GM19023 (cell line): ENCODE measurements around the gene HOXB5.

Experiments
- ATAC-seq: cut with Tn5 transposase; IDR thresholded peaks from one replicate; pipeline ENCODE4 v1.9.1; 2021; ENCODE audit warnings: mild to moderate bottlenecking, moderate library complexity; ENCODE audit not compliant: unreplicated experiment

HOXB5 gene

DNA sequence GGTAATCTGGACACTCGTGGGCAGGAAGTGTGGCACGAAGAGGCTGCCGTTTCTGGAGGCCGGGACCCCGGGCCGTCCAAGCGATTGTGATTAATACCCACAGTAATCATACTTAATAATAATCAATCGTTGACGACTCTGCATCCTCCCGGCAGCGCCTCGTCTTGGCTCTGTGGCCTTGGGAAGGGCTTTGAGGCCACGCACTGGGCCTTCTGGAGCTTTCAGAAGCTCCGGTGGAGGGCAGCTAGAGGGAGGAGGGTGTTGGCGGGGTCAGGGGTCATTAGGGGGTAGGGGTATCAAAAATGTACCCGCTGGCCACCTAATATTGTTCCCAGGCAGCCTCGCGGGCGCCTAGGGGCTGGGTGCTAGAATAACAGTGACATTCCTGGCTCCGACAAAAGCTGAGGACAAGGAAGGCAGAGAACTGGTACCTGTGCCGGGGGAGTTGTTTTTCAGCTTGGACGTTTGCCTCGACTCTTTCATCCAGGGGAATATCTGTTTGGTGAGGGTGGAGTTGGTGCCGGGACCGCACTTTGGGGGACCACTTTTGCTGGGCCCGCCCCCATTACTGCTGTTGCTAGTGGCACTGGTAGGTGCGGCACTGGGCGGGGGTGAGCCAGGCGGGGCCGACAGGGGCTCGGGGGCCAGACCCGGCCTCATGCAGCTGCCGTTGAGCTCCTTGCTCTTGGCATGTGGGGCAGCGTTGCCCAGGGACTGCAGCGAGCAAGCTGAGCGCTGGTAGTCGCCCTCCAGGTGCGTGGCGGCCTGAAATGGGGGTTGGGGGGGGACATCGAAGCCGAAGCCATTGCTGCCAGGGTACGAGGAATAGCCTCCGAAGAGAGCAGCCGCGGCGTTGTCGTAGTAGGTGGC is 41.7 kb downstream of the HOXB5 start:
- ATAC-seq, result no peak

DNA sequence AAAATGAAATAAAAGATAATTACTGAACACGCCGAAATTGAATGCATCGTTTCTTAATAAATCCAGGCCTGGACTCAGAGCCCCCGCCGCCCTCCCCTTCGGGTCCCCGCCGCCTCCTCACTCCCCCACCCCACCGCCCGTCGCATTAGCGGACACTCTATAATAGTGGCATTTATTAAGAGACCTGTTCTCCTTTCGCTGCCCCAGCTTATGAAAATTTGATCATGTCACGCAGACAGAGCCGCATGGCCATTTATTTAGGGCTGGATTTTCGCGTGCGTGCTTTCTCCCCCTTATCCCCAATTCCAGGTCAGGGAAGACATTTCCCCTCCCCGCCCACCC is 42.4 kb downstream of the HOXB5 start:
- no peak for ATAC-seq

DNA sequence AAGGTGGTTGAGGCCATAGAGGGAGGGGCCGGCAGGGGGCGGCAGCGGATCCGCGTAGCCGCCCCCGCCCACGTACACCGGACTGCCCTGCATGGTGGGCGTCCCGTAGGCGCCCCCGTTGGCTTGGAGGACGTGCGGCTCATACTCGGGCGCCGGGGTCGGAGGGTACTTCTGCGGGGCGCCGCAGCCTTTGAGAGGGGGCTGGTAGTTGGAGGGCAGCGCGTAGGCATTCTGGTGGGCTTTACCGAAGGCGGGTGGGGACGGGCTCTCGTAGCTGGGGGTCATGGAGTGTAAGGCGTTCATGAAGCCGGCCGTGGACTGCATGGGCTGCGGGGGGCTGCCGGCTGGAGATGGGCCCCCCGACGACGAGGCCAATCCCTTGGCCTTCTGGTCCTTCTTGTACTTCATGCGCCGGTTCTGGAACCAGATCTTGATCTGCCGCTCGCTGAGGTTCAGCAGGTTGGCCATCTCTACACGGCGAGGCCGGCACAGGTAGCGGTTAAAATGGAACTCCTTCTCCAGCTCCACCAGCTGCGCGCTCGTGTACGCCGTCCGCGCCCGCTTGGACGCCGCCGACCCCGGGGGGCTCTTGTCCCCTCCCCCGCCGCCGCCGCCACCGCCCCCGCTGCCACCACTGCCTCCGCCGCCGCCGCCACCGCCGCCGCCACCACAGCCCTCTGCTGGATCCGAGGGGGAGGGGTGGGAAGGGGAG is 42.9 kb downstream of the HOXB5 start:
- ATAC-seq, result no peak

DNA sequence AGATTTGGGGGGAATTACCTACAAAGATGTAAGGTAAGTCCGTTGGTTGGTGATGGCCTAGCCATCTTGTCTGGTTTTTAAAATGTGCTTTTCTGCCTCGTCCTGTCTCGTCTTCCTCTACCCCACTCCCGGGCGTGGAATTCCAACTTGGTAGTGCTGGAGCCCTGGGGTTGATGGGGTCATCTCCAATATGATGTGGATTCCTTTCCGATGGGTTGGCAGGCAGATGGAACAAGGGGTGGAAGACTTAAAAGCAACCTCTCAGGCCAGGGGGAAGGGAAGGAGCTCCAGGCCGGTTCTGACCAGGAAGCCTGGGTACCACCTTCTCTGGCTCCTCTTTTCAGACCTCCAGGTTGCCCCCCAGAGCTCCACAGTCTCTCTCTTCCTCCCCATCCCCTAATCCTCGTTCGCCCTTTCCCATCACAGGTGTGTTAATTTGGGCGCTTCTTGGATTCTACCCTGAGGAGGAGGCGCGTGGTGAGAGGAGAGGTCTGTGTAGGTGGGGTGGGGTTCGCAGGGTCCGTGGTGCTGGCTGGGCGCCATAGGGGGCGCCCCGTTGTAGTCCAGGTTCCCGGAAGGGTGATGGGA is 43.6 kb downstream of the HOXB5 start:
- no peak for ATAC-seq

DNA sequence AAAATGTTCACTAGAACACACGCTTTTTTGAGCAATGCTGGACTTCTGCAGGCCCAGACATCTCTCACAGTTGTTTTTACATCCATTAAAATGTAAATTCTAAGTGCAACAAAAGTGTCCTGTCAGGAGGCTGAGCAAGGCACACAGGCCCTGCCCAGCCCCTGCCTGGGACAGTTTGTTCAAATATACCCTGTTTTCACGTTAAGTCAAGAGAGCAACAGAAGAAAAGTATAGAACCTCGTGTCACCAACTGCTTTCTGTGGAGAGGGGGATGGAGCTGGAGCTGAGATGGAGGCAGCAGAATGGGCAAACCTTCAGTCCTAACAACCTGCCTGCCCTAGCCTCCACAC is 44.3 kb downstream of the HOXB5 start:
- ATAC-seq, result no peak

DNA sequence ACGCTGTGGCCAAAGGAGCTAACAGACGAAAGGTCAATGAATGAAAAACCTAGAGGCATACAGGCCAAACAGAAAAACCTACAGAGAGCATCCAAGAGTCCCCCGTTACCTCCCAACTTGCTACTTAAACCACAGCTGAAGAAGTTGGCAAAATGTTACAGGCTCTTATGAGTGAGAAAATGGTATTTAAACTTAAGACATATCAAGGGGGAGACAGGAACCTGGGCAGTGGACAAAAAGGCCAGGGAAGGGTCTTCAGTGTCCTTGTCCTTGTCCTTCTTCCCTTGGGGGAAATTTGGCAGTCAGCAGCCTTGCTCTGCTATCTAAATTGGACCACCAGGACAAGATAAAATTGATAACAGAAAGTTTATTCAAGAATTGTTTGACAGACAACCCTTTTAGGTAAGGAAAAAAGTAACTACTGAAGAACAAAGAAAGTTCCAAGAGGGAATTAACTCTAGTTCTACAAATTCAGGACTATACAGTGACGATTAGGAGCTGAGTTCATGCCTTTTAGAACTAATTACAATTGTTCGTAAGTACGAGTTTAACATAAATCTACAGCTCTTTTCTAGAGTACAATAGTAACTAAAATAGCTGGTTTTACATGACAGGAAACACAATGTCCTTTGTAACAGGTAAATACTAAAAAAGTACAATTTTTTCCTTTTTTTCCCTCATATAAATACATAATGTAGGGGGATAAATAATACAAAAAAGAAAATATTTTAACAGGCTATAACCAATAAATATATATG is 44.9 kb downstream of the HOXB5 start:
- ATAC-seq, result no peak

DNA sequence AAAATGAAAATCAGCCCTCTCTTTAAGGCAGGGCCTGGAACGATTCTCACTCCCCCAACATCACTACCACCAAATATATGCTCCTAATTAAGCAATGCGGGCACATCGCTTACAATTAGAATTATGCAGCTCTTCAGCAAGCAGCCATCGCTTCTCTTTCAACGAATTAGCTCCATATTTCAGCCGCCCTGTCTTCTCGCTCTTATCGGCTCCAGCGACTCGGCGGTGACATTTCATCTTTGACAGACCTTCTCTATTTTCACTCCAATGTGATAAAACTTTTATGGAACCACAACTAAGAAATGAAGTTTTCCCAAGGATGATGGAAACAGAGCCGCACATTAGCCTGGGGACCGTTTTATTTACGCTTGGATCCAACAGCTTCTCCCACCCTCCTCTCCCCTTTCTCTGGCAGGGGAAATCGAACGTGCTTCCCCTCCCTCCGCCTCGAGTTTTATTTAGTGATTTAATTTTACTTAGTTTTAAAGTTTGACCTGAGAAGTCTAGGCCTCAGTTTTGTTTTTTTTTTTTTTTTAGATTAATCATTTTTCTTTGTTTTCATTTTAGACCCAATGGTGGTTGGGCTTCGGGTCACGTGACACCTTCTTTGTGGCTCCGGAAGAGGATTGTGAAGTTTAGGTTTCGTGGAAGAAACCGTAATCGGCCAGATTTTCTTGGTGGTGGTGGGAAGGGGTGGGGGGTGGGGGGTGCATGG is 45.6 kb downstream of the HOXB5 start:
- ATAC-seq, result no peak

DNA sequence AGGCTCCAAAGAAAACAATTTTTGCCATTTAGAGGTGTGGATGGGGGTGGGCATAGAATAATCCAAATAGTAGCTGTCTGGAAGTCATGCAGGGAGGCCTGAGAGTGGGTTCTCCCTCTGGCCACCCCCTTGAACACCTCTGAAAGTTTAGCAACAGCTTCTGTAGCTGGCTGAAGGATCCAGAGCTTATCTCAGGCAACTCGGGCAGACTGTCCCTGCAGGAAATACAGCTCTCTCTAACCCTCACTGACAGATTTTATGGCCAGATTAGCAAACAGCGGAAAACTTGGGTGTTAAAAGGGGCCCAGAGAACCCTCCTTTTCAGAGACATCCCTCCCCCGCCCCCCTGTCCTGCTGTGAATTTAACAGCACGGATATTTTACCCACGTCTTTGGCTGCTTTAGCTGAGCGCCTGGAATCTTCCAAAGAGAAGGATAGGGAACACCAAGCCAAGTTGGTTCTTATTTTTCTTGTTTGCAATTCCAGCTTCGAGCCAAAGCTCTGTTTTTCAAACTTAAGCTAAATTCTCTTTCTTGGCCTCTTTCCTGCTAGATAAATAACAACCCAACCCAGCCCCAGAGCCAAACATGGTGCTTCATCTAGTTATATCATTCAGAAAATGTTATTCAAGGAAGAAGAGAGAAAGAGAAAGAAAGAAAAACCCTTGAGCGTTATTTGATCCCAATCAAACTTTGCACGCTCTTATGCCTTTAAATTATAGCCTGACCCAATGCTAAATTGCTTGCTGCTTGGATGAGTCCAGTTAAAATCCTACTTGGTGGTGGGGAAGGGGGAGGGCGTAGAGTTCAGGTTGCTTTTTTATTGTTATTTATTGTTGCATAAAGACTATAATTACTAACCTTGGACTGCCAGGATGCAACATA is 46.4 kb downstream of the HOXB5 start:
- no peak for ATAC-seq

DNA sequence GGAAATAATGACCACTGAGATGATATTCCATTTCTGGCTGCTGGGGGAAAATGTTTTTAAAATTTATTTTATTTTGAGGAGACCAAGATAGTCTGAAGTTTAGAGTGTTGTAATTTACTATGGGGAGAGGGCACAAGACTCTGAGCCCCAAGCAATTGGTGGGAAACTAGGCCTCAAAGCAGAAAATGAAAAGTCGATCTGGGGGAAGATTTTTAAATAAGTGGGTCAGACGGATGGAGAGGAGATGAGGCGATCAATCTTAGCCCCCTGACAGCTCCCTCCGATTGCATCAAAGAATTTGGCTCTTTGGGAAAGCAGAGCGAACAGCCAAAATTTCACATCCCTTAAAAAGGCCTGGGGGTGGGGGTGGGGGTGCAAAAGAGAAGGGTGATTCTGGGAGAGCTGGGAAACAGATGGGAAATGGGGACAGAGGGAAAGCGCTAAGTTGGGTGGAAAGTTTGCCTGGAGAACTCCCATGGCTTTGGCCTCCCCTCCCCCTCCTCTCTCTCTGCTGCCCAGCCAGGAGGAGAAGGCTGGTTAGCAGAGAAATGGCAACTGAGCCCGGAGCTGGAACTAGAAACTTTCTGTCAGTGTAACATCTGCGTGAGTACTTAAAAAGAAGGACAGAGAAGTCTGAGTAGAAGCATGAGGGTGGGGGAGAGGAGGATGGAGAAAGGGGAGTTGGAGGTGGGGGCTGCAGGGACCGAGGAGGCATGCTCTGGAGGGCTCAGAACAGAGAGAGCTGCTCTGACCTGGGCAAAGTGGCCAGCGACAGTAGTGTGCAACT is 47.2 kb downstream of the HOXB5 start:
- ATAC-seq, result no peak

DNA sequence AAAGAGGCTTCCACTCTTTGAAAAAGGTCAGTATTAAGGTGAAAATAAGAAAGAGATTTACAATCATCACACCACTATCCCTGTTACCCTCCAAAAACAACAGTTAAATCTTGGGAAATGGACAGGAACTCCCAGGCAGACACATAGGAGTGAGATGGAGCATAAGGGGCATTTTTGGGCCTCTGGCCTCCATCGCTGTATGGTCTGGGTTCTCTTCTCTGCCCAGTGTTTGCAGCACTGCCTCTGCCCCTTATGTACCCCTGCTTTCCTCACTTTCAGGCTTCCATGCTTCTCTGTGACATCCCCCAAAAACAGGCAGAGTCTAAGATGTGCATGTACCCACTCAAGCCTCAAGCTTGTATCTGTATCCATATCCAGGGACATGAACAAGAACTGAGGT is 48.0 kb downstream of the HOXB5 start:
- ATAC-seq, result no peak

DNA sequence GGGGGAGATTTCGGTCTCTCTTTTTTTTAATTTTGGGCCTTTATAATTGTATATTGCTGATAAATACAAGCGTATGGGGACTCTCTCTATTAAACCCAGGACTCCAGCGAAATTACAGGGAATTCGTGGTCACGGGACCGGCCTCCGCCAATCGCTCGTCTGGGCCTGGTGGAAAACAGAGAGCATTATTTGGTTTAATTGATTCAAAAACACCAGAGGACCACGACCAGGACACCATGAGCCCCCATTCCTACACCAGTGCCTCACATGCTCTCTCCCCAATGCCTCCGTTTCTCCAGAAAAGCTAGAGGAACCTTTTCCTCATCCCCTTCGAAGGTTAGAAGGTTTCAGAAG is 48.6 kb downstream of the HOXB5 start, which contains the start of gene HOXB2:
HOXB2 (minus strand) TSS at position 88 of the 354 bp plus-strand sequence. CDS start 198 bp downstream, outside the sequence.
- no peak for ATAC-seq

DNA sequence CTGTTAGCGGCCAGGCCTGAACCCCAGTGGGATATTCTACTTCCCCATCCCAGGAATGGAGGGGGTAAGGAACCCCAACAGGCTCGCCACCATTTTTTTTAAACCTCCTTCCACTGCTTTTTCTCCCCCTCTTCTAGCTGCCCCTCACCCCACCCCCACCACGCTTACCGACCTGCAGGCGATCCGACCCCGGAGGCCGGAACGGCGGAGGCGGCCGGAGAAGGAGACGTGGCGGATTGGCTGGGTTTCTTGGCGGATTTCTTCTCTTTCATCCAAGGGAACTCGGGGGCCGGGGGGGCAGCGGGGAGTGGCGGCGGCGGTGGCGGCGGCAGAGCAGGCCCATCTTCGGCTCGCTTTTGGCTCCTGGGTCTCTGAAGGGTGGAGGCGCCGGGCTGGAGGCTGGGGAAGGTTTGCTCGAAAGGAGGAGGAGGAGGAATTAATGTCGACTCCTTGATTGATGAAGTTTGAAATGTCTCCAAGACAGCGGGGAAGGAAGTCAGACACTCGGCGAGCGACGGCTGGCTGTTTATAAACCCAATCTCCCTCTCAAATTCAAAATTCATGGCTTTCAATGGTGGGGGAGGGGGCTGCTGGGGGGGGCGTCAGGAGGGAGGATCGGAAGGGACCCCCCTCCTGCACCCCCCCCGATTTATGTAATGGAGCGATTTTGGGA is 49.1 kb downstream of the HOXB5 start:
- no peak for ATAC-seq

DNA sequence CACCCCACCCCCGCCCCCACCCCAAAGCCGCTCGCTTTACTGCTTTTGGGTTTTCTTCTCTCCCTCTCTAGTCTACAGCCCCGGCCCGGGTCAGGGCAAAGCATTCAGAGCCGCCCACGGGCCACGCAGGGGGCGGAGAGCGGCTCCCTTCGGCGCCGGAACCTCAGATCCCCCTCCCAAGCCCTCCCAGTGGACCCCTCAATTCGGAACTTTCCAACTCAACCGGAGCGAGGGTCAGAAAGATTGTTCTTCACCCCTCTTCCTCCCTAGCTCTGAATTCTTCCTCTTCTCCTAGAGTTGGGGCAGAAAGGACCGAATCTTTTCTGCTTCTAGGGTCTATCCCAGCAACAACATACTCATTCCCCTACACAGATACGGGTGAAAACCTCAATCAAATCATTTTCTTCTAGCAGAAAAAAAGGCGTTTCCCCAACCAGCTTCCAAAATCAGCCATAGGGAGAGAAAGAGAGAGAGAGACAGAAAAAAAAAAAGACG is 49.7 kb downstream of the HOXB5 start:
- peak; percentile 35 for ATAC-seq

DNA sequence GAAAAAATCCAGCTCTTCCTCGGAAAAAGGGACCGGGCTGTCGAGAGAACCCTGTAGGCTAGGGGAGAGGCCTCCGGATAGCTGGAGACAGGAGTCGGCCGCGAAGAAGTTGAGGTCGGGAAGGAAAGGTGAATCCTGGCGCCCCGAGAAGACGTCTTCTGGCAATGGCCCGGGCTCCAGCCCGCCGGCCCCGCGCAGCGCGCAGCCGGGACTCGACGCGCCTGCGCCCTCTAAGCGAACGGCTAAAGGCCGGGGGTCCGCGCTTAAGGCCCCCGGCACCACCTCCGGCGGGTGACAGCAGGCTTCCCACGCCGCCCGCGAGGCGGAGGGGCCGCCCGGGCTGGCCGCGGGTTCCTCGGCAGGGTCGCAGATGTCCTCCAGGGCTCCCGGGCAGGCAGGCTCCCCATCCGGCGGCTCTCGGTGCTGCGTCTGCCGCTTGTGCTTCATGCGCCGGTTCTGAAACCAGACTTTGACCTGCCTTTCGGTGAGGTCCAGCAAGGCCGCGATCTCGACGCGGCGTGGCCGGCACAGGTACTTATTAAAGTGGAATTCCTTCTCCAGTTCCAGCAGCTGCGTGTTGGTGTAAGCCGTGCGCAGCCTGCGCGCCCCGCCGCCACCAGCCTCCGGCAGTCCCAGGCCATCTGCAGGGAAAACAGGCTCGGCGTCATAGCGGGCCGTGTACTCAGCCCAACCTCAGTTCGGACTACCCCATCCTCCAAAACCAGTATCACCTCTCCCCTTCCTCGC is 50.3 kb downstream of the HOXB5 start:
- ATAC-seq, result peak; percentile 52

DNA sequence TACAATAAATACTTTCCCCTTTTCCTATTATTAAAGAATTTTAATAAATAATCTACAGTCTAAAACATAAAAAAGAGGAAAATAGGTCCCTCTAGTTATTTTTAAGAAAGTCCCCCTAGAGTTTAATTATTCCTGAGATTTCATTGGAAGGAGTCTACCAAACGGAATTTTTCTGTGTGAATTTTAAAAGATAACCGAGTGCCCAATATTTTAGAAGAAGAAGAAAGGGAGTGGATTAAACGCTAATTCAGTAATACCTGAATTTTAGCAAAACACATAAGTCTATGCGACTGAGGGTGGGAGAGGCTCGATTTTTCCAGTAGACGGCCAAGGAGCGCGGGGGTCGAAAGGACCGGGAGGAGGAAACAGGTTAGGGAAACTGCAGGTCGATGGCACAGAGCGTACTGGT is 50.9 kb downstream of the HOXB5 start:
- no peak for ATAC-seq

DNA sequence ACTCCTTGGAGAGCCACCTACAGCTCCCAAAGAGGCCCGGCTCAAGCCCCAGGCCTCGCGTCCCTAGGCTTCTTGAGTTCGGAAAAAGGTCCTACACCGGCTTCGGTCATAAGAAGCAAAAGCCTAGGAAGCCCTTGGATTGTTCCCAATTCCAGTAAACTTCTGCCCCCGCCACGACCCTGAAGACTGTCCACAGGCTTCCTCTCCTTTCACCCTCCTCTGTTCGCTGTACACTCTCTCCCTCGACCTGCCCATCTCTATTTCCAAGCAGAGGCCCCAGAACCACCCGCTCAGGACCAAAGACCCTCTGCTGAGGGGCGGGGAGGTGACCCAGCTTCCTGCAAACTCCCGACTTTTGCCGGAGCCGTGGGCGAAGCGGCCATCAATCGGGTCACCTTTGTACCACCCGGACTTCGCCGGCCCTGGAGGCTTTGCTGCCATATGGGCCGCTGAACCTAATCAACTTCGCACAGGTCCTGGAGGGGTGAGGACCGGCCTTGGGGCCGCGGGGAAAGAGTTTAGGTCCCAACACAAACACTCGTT is 51.4 kb downstream of the HOXB5 start:
- ATAC-seq, result no peak

DNA sequence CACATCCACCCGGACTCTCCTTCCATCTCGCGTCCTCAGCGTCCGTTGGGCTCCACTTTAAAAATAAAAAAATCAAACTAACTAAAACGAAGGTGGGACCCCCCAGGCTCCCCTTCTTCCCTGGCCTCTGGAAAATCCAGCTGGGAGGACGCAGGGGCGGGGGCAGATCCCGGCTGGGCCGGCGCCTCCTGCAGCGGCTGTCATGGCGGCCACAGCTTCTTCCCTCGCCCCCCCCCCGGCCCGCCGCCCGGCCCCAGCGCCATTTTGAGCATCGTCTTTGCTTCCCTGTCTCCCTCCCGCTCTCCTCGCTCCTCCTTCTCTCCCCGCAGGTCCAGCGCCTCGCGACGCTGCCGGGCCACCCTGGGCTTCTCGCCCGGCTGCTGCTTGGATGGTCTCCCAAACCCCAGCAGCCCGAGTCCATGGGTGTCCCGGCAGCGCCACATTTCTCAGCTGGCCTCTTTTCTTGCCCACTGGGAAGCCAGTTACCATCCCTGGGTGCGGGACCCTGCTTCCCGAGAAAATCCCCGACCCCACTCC is 51.9 kb downstream of the HOXB5 start:
- ATAC-seq, result no peak
